Endothelial cell of umbilical vein (primary cell): ENCODE results near the gene TTYH2. TPM values are rescaled to one million over a fixed set of nuclear protein-coding genes. Genes with fewer than 3 reads are reported as not detected.

Experiments
- BruUV-seq: library from RNA; stranded (reverse); fragments of 400-500 nt; replicated peaks from 2 replicates; lab custom pipeline; 2021; lab: Mats Ljungman, UMichigan
- CTCF ChIA-PET: fragments of 300-600, 350-600 bp; sonication (Branson Sonifier 250); formaldehyde crosslinking; loops from one replicate; lab custom pipeline; 2021; ENCODE audit warnings: antibody characterized with exemption, inconsistent platforms; lab: Charles Lee
- POLR2A ChIA-PET: fragments of 300-600, 350-600 bp; sonication (Branson Sonifier 250); formaldehyde crosslinking; loops from one replicate; lab custom pipeline; 2021; ENCODE audit warnings: antibody characterized with exemption, inconsistent platforms; lab: Charles Lee
- DNase-seq: peaks from one replicate; pipeline ENCODE4 v3.0.0-alpha.2; 2011; ENCODE audit warnings: low read depth, low spot score
- FAIRE-seq: peaks from 2 replicates; lab custom pipeline; 2011; peaks lifted over from hg19 to GRCh38; lab: Jason Lieb, UNC
- H2AFZ ChIP-seq: 2 replicates; pipeline ENCODE4 v1.6.0; 2012; ENCODE audit warnings: low read depth, low read length, control low read depth, inconsistent platforms
- H3K27ac ChIP-seq: 2 replicates; pipeline ENCODE4 v1.5.1; 2011; ENCODE audit warnings: low read depth, mild to moderate bottlenecking, control low read depth, low read length, moderate library complexity; ENCODE audit not compliant: insufficient read depth
- H3K27me3 ChIP-seq, 2 experiments: 2 replicates each; pipeline versions ENCODE4 v1.6.0 to v1.6.1; 2011; ENCODE audit warnings: low read length in 2 of 2, mixed read lengths in 1 of 2; ENCODE audit not compliant: control insufficient read depth in 2 of 2, insufficient read depth in 2 of 2
- H3K36me3 ChIP-seq, 2 experiments: 2 replicates in 1 of 2; 3 replicates in 1 of 2; pipeline ENCODE4 v1.5.1; 2011; ENCODE audit warnings: low read length in 2 of 2, mild to moderate bottlenecking in 1 of 2, moderate library complexity in 1 of 2; ENCODE audit not compliant: control insufficient read depth in 2 of 2, insufficient read depth in 2 of 2; ENCODE audit errors: extremely low read depth in 1 of 2
- H3K4me1 ChIP-seq: 3 replicates; pipeline ENCODE4 v1.5.1; 2011; ENCODE audit warnings: mild to moderate bottlenecking, low read length; ENCODE audit not compliant: control insufficient read depth, insufficient read depth; ENCODE audit errors: extremely low read depth
- H3K4me2 ChIP-seq: 2 replicates; pipeline ENCODE4 v1.6.1; 2011; ENCODE audit warnings: low read length, control low read depth, mixed read lengths; ENCODE audit not compliant: insufficient read depth
- H3K4me3 ChIP-seq, 3 experiments: fragments of 200-600 bp in 1 of 3; sonication (generic), shearing (Covaris generic) in 1 of 3; replicated peaks in 1 of 3; 2 replicates each; pipeline ENCODE4 v1.5.1; 2011 to 2016; ENCODE audit warnings: control low read depth in 3 of 3, low read length in 3 of 3, mild to moderate bottlenecking in 2 of 3, inconsistent platforms in 1 of 3, low read depth in 1 of 3, moderate library complexity in 1 of 3; ENCODE audit not compliant: insufficient read depth in 1 of 3
- H3K79me2 ChIP-seq: 2 replicates; pipeline ENCODE4 v1.6.0; 2012; ENCODE audit warnings: low read length, inconsistent platforms; ENCODE audit not compliant: control insufficient read depth, insufficient read depth
- H3K9ac ChIP-seq: replicated peaks from 2 replicates; pipeline ENCODE3; 2011; ENCODE audit warnings: low read length, control low read depth; ENCODE audit not compliant: insufficient read depth; ENCODE audit errors: extremely low read depth
- H3K9me1 ChIP-seq: replicated peaks from 3 replicates; pipeline ENCODE4 v1.6.0; 2011; ENCODE audit warnings: mild to moderate bottlenecking, low read length; ENCODE audit not compliant: control insufficient read depth, insufficient read depth; ENCODE audit errors: extremely low read depth
- H3K9me3 ChIP-seq: replicated peaks from 2 replicates; pipeline ENCODE4 v1.5.1; 2012; ENCODE audit warnings: low read length, inconsistent platforms; ENCODE audit not compliant: control insufficient read depth, insufficient read depth
- H4K20me1 ChIP-seq: replicated peaks from 2 replicates; pipeline ENCODE3; 2011; ENCODE audit warnings: mild to moderate bottlenecking, low read length; ENCODE audit not compliant: control insufficient read depth, insufficient read depth; ENCODE audit errors: extremely low read depth
- EZH2 ChIP-seq: IDR thresholded peaks from 2 replicates; pipeline ENCODE4 v1.6.1; 2012; ENCODE audit warnings: borderline replicate concordance, low read depth, mild to moderate bottlenecking, moderate library complexity, low read length, inconsistent platforms; ENCODE audit not compliant: severe bottlenecking
- FOS ChIP-seq: IDR thresholded peaks from 2 replicates; pipeline ENCODE4 v1.6.1; 2011; ENCODE audit warnings: mild to moderate bottlenecking, low read length, moderate library complexity, borderline replicate concordance; ENCODE audit not compliant: insufficient read depth
- GATA2 ChIP-seq: IDR thresholded peaks from 2 replicates; pipeline ENCODE4 v1.7.0; 2011; ENCODE audit warnings: low read depth, mild to moderate bottlenecking, moderate library complexity, mixed read lengths, low read length; ENCODE audit not compliant: insufficient read length, insufficient read depth
- JUN ChIP-seq: IDR thresholded peaks from 2 replicates; pipeline ENCODE4 v1.6.1; 2011; ENCODE audit warnings: borderline replicate concordance, low read depth; ENCODE audit not compliant: insufficient read length, insufficient read depth
- MYC ChIP-seq: IDR thresholded peaks from one replicate; pipeline ENCODE4 v1.6.1; 2011; ENCODE audit warnings: mild to moderate bottlenecking, low read depth, low read length
- POLR2A ChIP-seq: IDR thresholded peaks from 2 replicates; pipeline ENCODE4 v1.6.1; 2012; ENCODE audit warnings: low read depth, mild to moderate bottlenecking, control low read depth, low read length
- POLR2AphosphoS5 ChIP-seq: IDR thresholded peaks from 2 replicates; pipeline ENCODE4 v1.6.1; 2012; ENCODE audit warnings: low read depth, mild to moderate bottlenecking, control low read depth, low read length, moderate library complexity; ENCODE audit not compliant: insufficient read depth
- dilution Hi-C: fragments of 300-500 bp; cut with MboI; formaldehyde crosslinking; loops from one replicate; pipeline ENCODE4 v1.15.0; 2019; ENCODE audit warnings: low sequenced_read_pairs; ENCODE audit not compliant: extremely low pct_ligation_motif_present
- intact Hi-C: fragments of 100-400 bp; cut with micrococcal nuclease; formaldehyde crosslinking; loops from one replicate; pipeline ENCODE4 v1.10.0; 2022
- polyA plus RNA-seq, 4 experiments: library from polyadenylated mRNA; depleted of rRNA in 3 of 4; stranded (reverse) in 3 of 4; unstranded in 1 of 4; fragments of >200 nt; gene quantifications; 2 replicates each; pipeline versions ENCODE4 v1.2.1 to v1.2.3, GENCODE V29; 2011 to 2012; ENCODE audit warnings: missing spikeins in 1 of 4
- total RNA-seq: library from RNA; stranded (reverse); gene quantifications from 2 replicates; pipeline ENCODE4 v1.2.3, GENCODE V29; 2021
- TF ChIP-seq, protein P1 (sequence below): IDR thresholded peaks from 2 replicates; pipeline ENCODE4 v1.6.1; 2011; ENCODE audit not compliant: insufficient read depth, insufficient read length
- TF ChIP-seq, protein P2 (sequence below), 2 donors: IDR thresholded peaks; 1 replicate in 1 of 2; 2 replicates in 1 of 2; pipeline ENCODE4 v1.5.1; 2011; ENCODE audit warnings: low read length in 2 of 2, mild to moderate bottlenecking in 2 of 2, moderate library complexity in 2 of 2, control low read depth in 1 of 2, inconsistent platforms in 1 of 2, low read depth in 1 of 2; ENCODE audit not compliant: insufficient read depth in 1 of 2; ENCODE audit errors: extremely low read depth in 1 of 2

Gene TTYH2
- total and polyA plus RNA-seq, 2 donors (not counting 3 experiments of a cell fraction or from before 2014, with no cell fraction given) = 0.75 to 2.0 TPM

DNA sequence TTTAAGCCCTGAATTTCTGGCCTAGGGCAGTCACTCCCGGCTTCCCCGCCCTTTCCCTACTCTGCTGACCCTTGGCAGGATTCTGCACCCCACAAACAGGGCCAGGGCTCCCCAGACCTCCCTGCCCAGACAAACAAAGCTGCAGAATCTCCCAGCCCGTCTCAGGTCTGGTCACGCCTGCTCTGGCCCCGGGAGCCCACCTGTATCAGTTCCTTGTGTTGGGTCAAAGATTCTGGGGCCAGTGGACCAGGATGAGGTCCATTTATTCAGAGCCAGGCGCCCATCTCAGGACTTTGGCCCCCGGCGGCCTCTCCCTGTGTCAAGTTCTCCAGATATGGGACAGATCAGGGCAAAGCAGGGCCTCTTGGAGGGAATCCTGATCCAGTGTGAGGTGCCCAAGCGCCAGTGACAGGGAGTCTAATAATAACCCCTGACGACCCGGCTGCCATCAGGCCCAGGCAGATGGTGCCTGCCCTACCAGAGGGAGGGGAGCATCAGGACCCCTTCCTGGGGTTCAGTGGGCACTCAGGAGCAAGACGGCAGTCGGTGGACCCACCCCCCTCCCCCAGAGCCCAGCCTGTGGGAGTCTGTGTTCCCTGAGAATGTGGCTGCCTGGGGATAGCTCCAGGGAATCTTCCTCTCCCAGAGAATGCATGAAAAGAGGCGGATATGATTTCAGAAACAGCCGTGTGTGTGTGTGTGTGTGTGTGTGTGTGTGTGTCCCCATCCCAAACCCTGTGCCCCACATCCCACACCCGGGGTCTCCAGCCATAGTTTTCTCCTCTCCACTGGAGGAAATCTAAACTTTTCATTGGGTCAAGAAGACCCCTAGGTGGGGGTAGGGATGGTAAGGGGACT, 1.3 kb downstream of the TTYH2 start:
- DNase-seq = no peak
- Histone ChIP-seq H4K20me1 (no peaks in the 10 kb centered on the region), H3K4me3 (no peak overlapping the region), H3K9ac (no peak overlapping the region), H2AFZ (no peak overlapping the region), H3K36me3 (peaks cover 3 to 8% of the 10 kb centered on the region in 2 experiments), H3K4me1 (peaks cover 17% of the 10 kb centered on the region), H3K27me3 (no peaks in the 10 kb centered on the region), H3K9me1 (no peaks in the 10 kb centered on the region), H3K9me3 (no peaks in the 10 kb centered on the region), H3K4me2 (no peak overlapping the region), H3K27ac (no peak overlapping the region), H3K79me2 (no peaks in the 10 kb centered on the region)
- POLR2A ChIA-PET = no interaction called here
- intact Hi-C loops = loop anchor here (5.0 kb wide), 2 partner anchors 83 to 153 kb away; partner anchors contain the start of gene GPR142
- dilution Hi-C loops = no loop called here
- no peak for TF ChIP-seq POLR2AphosphoS5
- TF ChIP-seq, protein P1, sequence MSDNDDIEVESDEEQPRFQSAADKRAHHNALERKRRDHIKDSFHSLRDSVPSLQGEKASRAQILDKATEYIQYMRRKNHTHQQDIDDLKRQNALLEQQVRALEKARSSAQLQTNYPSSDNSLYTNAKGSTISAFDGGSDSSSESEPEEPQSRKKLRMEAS = no peak
- TF ChIP-seq FOS = no peak
- TF ChIP-seq POLR2A = no peak
- TF ChIP-seq EZH2 = no peak
- TF ChIP-seq GATA2 = no peak
- no peak for TF ChIP-seq MYC
- TF ChIP-seq JUN = no peak
- TF ChIP-seq, protein P2, sequence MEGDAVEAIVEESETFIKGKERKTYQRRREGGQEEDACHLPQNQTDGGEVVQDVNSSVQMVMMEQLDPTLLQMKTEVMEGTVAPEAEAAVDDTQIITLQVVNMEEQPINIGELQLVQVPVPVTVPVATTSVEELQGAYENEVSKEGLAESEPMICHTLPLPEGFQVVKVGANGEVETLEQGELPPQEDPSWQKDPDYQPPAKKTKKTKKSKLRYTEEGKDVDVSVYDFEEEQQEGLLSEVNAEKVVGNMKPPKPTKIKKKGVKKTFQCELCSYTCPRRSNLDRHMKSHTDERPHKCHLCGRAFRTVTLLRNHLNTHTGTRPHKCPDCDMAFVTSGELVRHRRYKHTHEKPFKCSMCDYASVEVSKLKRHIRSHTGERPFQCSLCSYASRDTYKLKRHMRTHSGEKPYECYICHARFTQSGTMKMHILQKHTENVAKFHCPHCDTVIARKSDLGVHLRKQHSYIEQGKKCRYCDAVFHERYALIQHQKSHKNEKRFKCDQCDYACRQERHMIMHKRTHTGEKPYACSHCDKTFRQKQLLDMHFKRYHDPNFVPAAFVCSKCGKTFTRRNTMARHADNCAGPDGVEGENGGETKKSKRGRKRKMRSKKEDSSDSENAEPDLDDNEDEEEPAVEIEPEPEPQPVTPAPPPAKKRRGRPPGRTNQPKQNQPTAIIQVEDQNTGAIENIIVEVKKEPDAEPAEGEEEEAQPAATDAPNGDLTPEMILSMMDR (IDR thresholded peaks at IDR 0.05; ENCODE audit: extremely low read depth in 1 of 2, insufficient read depth in 1 of 2, low read depth in 1 of 2, low read length in 2 of 2) = no peak
- no TSS peak for BruUV-seq
- FAIRE-seq = no peak
- CTCF ChIA-PET = interaction anchor here (0.5 to 3.1 kb wide), 2 partner anchors 15 to 246 kb away, joined by 3 to 9 read pairs; no protein-coding TSS in a partner anchor
